Mucosa of gallbladder (tissue), 1 donor: Measurements from ENCODE around the gene MYO7B. TPM values are rescaled to one million over a fixed set of nuclear protein-coding genes. Genes with fewer than 3 reads are reported as not detected.
A peak's percentile ranks its signal among the peaks of the same experiment; 100 is the strongest.

ENCODE experiments used
- DNase-seq: peaks from one replicate; pipeline ENCODE4 v3.0.0-alpha.2; 2020; ENCODE audit warnings: low spot score
- total RNA-seq: library from RNA; stranded (reverse); gene quantifications from one replicate; pipeline ENCODE4 v1.2.1, GENCODE V29; 2021
- donor health status: DM: no; HTN: no; CAD: no.

Gene MYO7B
- total RNA-seq, 1 donor from 2014 or later = 125 TPM

- no peak for DNase-seq
These were observed 53.9 kb downstream of the MYO7B start for GRCh38 chr2:127589358-127589757.

DNA sequence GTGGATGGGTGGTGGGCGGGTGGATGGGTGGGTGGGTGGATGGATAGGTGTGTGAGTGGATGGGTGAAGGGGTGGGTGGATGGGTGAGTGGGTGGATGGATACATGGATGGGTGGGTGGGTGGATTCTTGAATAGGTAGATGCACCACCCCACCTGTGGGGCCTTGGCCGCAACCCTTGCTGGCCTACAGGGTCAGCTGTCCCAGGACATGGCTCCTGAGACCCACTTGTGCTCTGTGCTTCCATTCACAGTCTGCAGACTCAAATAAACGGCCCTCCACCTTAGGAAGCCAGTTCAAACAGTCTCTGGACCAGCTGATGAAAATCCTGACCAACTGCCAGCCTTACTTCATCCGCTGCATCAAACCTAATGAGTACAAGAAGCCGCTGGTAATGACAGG lies 54.4 kb downstream of the MYO7B start:
- no peak for DNase-seq

GRCh38 chr2:127590386-127591190 lies 55.1 kb downstream of the MYO7B start:
- DNase-seq = no peak

DNA sequence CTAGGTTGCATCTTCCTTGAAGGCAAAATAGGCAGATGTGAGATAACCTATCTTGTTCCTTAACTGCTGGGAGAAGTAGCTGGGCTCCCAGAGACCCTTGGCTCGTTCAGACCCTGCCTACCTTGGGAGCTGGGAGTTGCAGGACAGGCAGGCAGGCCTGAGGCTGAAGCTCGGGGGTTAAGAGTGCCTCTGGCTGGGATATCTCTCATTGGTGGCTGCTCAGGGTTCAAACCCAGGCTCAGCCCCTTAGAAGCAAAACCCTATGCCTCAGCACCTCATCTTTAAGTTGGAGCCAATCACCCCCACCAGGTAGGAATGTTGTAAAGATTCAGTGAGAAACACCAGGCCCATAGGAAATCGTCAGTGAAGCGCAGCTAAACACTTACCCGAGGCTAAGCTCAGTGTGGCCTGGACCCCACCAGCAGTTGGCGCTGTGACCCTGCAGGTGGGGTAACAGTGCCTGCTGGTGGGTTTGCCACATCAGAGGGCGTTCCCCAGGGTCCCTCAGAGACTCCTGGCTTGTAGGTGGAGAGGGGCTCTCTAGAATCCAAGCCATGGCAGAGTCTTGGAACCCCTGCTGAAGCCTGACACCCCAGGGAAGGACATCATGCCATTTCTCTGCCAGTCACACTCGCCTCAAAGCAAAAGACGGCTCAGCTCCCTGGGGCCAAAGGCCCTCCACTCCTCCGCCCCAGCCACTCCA lies 55.9 kb downstream of the MYO7B start:
- DNase-seq = peak; percentile 26

DNA sequence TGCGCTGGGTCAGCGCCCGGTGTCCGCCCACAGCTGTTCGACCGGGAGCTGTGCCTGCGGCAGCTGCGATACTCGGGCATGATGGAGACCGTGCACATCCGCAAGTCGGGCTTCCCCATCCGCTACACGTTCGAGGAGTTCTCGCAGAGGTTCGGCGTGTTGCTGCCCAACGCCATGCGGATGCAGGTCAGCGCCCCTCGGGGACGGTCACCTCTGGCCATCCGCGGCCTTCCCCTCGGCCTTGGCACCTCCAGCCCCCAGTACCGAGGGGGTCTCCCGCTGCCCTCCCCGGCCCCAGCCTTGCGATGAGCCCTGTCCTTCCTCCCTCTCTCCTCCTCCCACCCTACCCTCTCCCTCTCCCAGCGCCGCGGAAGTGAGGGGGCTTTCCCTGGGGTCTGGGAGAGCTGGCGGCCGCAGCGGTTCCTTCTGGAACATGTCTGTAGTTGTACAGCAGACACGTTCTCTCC lies 57.3 kb downstream of the MYO7B start:
- DNase-seq = no peak

- no peak for DNase-seq
These were observed 58.0 kb downstream of the MYO7B start for GRCh38 chr2:127593228-127594115.

- DNase-seq = no peak
These were observed 58.7 kb downstream of the MYO7B start for GRCh38 chr2:127594116-127594591.

DNA sequence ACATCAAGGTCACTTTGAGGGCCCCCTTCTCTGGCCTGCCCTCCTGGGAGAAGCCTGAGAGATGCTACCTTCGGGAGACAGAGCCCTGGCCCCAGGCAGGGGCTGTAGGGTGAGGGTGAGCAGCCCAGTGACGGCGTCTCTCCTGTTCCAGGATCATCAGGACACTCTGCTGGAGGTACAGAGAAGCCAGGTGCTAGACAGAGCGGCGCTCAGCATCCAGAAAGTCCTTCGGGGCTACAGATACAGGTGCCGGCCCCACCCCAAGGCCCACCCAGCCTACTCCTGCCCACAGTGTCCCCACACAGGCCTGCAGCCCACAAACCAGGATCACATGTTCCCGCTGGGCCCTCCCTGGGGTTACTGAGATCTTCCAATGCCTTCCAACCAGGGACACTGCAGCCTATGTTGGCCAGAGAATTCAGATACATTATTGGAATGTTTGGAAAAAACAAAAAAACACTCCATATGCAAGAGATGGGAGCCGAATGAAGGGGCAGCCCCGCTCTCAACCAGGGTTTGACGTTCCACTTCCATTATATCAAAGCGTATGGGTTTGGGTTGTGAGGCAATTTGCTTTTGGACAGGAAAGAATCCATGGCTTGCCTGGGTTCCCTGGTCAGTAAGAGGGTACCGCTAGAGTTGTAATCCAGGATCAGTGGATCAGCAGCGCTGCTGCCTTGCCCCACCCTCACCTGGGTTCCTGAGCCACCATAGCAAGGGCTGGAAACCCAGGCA lies 61.0 kb downstream of the MYO7B start:
- DNase-seq = no peak

- DNase-seq = no peak
These were observed 61.8 kb downstream of the MYO7B start for GRCh38 chr2:127597046-127597983.

DNA sequence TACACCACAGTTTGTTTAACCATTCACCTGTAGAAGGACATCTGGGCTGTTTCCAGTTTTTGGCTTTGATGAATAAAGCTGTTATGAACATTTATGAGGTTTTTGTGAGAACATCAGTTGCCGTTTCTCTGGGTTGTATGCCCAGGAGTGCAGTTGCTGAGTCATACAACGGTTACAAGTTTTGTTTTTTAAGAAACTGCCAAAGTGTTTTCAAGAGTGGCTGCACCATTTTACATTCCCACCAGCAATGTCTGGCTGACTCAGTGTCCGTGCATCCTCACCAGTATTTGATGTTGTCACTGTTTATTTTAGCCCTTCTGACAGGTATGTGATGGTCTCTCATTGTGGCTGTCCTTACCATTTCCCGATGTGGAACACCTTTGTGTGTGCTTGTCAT lies 62.5 kb downstream of the MYO7B start:
- DNase-seq = no peak

GRCh38 chr2:127598711-127599110 lies 63.2 kb downstream of the MYO7B start:
- no peak for DNase-seq

GRCh38 chr2:127599211-127599610 lies 63.7 kb downstream of the MYO7B start:
- DNase-seq = no peak

DNA sequence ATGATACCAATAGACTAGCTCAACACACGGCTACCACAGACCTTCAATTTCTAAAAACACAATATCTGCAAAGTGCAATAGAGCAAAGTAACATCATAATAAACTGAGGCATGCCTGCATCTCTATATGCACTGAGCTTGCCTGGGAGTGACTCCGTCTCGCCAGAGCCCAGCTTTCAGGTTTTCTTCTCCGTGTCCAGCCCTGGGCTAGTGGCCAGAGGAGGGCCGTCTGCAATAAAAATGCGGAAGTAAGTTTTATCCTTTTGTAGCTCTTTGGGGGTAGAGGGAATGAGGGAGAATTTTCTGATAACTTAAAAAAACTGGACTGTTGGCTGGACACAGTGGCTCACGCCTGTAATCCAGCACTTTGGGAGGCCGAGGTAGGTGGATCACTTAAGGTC lies 69.5 kb downstream of the MYO7B start:
- no peak for DNase-seq

DNA sequence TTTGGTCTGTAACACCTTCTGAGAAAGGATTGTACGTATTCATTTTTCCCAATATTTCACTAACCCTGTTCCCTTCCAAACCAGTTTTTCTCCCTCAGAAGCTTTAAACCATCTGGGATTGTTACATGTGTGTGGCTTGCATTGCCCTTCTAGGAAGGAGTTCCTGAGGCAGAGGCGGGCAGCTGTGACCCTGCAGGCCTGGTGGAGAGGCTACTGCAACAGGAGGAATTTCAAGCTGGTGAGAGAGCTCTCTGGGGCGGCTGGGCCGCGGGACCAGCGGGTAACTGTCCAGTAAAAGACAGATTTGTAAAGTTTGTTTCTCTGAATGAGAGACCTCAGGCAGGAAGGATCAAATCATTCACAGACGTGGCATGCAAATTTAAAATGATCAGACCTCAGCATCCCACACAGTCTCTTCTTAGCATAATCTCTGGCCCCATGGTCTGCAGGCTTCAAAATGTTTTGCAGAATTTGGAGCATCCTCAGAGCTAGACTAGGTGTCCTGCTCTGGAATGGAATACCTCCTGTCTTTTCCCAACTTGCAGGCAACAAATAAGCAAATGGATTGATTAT lies 70.3 kb downstream of the MYO7B start:
- DNase-seq = no peak

GRCh38 chr2:127606625-127607398 lies 71.3 kb downstream of the MYO7B start:
- DNase-seq = no peak

DNA sequence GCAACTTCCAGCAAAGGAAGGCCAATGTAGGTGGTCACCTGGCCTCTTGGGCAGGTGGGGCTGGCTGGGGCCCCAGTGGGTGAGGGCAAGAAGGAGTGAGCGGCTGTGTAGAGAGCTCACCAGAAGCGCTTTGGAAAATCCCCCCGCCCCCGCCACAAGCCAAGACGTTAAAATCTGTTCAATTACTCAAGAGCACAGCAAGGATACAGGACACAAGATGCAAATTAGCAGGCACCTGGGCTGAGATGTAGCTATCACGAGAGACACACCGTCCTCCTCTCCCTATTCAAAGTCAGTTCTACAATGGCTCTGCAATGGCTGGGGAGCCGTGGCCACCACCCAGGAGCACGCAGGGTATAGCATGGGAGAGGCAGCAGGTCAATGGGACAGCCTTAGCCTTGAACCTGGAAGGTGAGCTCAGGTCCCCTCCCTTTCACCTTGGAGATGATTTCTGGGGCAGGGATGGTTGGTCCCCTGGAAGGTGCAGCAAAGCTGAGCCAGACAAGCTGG lies 72.0 kb downstream of the MYO7B start:
- DNase-seq = no peak

DNA sequence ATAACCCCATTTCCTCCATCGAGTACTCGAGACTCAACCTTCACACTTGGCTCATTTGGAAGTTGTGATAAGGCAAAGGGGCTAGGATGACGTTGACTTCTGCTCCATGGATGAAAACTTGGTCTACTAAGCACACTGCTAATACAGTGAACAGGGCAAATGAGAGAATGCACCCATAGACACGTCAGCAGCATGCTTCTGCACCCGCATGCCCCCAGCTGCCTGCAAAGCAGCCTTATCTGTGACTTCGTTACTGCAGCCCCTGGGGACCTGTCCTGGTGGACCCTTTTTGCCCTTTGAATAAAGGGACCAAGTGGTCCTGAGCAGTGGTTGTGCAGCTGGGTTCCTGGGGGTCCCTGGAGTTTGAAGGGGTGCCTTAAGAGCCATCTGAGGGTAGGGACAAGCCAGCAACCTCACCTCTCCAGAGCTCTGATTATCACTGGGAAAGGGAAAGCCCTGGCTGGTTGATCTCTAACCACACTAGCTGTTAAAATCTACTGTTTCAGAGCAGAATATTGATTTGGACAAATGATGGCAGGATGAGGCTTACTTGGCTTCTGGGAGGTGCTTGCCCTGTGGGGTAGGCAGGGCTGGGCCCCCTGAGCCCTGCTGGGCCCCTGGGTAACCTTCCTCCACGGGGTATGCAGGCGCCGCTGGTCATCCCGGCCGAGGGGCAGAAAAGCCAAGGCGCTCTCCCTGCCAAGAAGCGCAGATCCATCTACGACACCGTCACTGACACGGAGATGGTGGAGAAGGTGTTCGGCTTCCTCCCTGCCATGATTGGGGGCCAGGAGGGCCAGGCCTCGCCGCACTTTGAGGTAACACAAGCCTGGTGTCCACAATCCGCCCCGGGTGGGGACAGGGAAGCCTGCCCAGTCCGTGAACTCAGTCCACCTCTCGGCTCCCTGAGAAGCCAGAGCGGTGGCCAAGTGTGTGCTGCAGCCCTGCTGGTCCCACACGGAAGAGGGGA lies 72.9 kb downstream of the MYO7B start:
- no peak for DNase-seq
